Cortex of kidney (tissue), 1 donor: ENCODE data around the gene MTG2.

Source experiments
- DNase-seq: peaks from one replicate; lab custom pipeline; 2025; lab: John Stamatoyannopoulos, UW

MTG2 gene

DNA sequence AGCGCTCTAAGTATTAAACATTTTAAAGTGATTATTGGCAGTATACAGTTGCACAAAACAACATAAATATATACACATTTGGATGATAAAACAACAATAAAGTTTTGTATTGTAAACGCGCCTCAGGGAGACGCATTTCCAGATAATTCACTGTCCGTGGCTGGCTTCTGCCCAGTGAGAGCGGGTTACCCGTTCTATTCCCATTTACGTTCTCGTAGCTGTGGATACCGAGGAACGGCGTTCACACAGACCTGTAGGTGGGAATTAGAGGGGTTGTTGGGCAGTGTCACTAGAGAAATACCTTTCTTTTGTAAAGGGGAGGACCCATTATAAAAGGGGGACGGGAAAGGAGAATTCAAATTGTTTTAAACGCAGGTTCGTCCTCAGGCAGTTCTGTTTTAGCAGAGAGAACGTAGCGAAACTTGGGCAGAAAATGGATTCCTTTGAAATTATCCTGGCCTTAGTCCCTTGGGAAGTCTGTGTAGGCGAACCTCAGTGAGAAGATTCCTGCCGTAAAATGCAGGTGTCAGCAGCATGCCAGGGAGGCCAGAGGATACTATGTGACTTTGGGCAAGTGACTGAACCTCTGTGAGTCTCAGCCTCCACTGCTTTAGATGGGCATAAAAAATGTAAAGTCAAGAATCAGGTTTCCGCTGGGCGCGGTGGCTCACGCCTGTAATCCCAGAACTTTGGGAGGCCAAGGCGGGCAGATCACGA lies 756 bp downstream of the MTG2 start:
- DNase-seq: no peak

DNA sequence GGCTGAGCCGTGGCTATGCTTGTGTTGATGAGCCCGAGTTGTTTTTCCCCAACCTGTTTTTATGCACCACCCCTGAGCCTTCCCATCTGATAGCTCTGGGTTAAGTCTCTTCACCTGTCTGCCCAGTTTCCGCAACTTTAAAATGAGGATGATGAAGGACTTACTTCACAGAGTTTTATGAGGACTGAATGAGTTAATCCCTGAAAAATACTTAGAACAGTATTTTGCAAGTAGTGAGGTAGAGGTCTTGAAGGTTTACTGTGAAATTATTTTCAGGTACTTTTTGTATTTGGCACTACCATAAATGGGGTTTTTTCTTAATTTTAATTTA lies 3.2 kb downstream of the MTG2 start:
- no peak for DNase-seq

DNA sequence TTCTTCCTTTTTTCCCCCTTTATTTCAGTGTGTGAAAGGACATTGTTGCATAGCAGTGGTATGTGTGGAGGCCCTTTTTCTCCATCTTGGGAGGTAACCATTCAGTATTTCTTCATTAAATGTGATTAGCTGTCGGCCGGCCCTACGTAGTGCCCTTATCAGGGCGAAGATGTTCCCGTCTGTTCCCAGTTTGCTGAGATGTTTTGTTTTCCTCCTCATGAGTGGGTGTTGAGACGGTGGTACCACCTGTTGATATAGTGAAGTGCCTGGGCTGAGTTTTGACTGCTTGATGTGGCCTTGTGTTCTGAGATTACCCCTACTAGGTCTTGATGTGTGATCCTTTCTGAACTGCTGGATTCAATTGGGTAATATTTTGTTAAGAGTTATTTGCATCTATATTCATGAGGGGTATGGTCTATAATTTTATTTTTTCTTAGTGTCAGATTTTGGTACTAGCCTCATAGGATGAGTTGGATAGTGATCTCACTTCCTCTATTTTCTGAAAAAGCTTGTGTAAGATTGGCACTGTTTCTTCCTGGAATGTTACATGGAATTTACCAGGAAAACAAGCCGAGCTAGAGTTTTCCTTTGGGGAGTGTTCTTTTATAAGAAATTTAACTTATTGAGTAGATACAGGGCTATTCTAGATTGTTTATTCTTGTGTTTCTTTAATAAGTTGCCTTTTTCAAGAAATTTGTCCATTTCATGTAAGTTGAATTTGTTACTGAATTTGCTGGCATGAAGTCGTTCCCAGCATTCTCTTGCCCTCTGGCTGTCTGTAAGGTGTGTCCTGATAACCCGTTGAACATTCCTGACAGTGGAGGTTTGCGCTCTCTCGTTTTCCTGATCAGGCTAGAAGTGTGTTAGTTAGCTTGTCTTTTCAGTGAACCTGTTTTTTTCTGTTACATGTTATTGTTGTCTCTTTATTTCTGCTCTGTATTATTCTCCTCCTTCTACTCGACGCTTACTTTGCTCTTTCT lies 4.3 kb downstream of the MTG2 start:
- no peak for DNase-seq

DNA sequence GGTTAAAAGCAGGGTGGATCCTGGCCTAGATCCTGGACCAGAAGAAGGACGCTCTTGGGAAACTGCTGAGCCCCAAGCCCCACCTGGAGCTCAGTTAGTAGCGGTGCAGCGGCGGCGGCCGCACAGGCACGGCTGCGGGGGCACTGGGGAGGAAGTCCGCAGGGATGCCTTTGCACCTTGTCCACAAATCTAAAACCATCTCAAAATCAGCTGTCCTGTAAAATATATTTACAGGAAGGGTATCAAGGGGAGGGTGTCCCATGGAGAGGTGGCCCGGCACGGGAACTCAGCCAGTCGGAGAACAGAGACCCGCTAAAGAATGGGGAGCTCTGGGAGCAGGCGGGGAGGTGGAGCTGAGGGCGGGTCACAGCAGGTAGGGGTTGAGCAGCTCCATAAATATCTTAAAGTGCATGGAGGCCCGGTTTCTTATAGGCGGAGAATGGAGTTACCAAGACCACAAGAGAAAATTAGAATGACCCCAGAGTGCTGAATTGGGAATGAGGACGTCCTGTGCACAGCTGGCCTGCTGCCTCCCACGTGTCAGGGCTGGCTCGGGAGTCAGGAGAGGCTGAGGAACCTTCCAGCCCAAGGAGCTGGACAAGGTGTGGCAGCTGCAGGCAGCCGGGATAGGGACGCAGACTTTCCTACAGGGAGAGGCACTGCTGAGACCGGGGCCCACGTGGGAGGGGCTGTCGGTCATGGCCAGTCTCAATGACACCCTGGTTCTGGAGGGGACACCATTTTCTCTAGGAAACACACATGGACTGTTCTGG lies 8.0 kb downstream of the MTG2 start:
- no peak for DNase-seq

DNA sequence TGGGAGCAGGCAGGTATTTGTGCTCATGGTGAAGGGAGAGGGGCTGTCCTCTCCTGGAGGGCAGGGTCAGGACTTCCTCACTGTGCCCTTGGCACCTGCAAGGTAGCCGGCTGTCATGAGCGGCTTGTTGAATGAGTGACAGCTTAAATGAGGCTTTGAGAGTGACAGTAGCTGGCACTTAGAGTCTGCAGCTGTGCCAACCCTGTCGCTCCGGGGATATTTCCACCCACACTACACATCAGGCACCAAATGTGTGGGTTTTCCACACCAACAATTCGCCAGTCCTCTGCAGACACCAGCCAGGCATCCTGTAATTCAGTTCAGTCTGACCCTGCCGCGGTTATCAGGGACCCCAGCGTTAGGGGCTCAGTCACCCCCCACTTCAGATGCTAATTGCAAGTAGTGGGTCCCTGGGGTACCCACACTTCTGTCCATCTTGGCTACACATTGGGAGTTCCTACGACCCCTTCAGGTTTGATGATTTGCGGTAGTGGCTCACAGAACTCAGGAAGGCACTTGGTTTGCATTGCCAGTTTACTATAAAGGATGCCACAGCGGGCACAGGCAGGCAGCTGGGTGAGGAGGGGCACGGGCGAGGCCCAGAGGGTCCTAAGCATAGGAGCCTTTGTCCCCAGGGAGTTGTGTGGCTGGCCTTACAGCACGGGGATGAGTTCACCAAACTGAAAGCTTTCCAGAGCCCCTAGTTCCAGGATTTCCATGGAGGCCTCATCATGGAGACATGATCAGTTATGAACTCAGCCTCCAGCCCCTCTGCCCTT lies 9.1 kb downstream of the MTG2 start:
- DNase-seq: no peak

DNA sequence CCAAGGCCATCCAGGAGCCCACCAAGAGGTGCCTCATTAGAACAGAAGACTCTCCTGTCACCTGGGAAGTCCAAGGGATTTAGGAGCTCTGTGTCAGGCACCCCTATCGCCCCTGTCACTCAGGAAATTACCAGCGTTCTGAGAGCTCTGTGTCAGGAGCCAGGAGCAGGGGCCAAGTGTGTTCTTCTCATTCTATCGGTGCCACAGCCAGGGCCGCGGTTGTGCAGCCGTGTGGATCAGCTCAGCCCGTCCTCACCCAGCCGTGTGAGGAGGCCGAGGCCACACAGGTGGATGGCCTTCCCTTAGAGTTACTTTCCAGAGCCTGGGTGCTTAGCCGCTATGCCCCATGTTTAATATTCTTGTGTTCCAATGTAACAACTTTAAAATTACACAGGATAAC lies 9.8 kb downstream of the MTG2 start:
- no peak for DNase-seq

DNA sequence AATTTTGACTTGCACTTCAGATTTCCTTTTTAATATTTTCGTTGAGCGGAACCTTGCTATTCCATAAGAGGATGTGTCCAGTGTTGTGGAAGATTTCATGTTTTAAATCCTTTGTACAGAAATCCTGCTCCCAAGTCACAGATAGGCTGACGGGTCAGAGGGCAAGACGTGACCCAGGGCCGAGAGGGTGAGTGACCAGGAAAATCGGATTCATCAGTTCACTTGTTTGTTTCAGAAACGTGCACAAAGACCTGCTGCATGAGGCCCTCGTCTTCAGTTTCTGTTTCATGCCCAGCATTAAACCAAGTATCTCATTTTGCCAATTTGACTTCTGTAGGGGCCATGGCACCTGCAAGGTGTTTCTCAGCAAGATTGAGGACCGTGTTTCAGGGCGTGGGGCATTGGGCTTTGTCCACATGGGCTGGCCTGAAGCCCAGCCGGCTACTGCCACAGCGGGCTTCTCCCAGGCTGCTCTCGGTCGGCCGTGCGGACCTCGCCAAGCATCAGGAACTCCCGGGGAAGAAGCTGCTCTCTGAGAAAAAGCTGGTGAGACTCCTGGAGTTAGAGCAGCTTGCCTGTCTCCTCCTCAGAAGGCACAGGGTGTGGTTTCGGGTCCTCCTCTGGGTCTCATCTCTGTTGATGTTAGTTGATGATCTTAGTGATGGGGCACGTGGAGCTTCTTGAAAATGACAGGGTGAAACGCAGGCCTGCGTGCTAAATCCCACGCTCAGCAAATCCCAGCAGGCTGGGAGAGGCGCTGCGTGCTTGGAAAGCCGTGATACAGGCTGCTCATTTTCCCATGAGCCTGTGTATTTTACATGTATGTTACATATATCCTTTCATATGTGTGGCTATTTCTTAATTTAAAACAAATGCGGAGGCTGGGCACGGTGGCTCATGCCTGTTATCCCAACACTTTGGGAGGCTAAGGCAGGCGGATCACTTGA lies 10.5 kb downstream of the MTG2 start:
- no peak for DNase-seq

DNA sequence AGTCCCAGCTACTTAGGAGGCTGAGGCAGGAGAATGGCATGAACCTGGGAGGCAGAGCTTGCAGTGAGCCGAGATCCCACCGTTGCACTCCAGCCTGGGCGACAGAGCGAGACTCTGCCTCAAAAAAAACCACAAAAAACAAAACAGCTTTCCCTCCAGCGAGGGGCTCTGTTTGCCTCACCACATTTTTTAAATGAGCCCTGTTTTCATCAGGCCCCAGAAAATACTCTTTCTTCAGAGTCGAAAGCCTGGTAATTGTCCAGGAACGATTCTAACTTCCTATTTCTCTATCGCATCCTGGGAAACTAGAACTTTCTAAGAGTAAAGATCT lies 12.2 kb downstream of the MTG2 start:
- no peak for DNase-seq

DNA sequence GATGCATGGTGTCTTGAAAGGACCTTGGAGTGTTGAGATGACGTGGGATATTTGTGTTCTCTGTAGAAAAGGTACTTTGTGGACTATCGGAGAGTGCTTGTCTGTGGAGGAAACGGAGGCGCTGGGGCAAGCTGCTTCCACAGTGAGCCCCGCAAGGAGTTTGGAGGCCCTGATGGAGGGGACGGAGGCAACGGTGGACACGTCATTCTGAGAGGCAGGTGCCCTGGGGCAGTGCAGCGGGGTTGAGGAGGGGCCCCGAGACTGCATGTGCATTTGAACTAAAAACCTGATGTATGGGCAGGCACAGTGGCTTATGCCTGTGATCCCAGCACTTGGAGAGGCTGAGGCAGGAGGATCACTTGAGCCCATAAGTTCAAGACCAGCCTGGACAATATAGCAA lies 12.9 kb downstream of the MTG2 start:
- no peak for DNase-seq

DNA sequence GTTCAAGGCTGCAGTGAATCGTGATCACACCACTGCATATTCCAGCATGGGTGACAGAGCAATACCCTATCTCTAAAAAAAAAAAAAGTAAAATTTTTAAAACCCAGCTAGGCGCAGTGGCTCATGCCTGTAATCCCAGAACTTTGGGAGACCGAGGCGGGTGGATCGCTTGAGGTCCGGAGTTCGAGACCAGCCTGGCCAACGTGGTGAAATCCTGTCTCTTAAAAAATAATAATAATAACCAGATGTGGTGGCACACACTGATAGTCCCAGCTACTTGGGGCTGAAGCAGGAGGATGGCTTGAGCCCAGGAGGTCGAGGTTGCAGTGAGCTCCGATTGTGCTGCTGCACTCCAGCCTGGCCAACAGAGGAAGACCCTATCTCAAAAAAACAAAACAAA lies 13.5 kb downstream of the MTG2 start:
- no peak for DNase-seq

DNA sequence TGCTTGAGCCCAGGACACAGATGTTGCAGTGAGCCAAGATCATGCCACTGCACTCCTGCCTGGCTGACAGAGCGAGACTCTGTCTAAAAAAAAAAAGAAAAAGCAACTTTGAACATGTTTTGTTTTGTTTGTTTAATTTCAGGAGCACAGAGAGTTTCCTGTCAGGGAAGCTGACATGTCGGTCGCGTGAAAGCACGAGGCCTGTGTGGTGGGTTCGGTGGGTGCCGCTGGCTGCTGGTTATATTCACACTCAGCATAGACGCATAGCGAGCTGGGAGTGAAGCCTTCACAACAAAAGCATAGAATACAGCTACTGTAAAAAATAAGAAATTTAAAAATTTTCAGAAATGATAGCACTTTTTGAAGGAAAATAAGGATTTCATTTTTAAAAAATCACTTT lies 14.5 kb downstream of the MTG2 start:
- no peak for DNase-seq

DNA sequence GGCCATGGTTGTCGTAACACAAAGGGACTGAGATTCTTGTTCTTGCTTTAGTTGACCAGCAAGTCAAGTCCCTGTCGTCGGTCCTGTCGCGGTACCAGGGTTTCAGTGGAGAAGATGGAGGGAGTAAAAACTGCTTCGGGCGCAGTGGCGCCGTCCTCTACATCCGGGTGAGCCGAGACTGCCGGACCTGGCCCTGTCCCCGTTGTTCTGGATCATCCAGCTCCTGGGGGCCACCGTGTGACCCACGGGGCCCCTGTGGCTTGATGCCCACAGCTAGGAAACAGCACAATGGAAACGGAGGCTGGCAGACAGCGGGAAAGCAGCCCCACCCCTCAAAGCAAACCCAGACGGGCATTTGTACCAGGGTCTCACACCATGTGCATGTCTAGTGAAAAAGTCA lies 15.0 kb downstream of the MTG2 start:
- no peak for DNase-seq

DNA sequence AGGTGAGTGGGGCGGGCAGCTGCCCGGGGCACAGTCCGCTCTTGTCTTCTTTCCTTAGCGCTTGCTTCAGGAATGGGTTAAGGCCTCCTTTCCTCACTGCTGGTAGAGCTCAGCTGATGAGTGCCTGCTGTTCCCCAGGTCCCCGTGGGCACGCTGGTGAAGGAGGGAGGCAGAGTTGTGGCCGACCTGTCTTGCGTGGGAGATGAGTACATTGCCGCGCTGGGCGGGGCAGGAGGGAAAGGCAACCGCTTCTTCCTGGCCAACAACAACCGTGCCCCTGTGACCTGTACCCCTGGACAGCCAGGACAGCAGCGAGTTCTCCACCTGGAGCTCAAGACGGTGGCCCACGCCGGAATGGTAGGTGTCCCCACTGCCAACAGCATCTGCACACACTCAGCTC lies 15.7 kb downstream of the MTG2 start:
- no peak for DNase-seq

DNA sequence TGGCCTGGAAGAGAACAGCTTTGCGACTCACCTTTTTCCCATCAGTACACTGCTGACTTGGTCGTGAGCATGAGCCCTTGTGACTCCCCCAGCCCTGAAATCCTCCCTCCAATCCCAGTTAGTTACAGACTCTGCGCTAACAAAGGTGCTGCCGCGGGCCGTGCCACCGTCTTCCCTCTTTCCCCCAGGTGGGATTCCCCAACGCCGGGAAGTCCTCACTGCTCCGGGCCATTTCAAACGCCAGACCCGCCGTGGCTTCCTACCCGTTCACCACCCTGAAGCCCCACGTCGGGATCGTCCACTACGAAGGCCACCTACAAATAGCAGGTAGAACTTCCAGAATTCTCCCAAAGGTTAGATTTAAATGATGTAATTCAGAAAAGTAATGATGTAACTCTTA lies 16.1 kb downstream of the MTG2 start:
- no peak for DNase-seq

DNA sequence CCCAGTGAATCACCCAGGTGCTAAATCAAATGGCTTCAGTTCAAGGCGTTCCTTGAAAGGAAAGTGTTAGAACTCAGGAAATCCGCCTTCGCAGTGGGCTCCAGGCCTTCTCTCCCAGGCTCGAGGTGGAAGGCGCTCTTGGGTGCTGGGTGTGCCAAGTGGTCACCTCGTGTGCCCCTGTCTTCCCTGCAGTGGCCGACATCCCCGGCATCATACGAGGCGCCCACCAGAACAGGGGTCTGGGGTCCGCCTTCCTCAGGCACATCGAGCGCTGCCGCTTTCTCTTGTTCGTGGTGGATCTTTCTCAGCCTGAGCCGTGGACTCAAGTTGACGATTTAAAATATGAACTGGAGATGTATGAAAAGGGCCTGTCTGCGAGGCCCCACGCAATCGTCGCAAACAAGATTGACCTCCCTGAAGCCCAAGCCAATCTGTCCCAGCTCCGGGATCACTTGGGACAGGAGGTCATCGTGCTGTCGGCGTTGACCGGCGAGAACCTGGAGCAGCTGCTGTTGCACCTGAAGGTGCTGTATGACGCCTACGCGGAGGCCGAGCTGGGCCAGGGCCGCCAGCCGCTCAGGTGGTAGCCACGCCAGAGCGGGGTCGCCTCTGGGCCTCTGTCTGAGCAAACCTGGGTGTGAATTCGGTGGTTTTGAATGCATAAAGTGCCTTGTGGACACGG lies 17.8 kb downstream of the MTG2 start:
- no peak for DNase-seq

DNA sequence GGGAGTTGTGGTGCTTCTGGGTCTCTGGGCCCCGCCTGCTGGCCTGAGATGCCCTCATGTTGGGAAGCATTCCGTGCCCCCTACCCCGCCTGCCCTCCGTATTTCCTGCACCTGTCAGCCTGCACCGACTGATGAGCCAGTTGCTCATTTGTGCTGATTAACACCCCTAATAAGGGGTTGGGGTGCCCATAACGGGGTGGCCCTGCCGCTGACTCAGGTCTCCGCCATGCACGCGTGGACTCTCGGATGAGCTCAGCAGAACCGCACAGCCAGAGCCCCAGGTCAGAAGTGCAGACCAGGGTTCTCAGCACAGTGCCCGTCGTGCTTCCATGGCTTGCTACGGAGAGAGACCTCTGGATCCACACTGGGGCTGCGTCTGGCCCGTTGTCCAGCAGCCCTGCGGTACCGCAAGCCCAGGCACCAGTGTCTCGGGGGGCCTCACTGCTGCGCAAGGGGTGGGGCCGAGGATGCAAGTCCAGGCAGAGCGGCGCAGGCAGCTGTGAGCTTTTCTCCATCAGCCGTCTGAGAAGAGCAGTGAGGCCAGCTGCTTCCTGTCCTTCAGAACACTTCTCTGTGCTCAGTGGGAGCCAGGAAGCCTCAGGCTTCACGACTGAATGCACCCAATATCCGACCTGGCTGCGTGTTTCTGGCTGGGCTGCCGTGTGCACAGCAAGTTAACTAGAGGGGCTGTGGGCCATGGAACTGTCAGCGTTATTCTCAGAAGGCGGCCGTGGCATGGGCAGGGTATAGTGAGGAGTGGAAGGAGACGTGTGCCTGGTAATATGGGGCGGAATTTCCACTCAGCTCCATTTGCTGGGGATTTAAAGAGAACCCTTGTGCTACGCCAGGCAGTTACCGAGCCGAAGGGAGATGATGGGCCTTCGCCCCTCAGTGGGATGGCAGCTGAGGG lies 18.6 kb downstream of the MTG2 start:
- DNase-seq: no peak

DNA sequence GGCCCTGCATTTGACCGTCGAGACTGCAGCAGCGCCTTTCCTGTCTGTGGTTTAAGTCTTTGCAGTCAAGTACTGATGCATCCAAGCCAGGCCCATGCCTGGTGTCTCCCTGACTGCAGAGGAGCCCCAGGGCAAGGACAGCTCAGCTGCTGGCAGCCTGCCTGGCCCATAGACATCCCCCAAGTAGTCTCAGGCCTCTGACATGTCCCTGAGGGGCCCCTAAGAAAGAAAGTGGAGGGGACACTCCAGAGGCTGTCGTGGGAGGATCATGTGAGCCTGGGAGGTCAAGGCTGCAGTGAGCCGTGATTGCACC lies 19.2 kb downstream of the MTG2 start:
- no peak for DNase-seq

DNA sequence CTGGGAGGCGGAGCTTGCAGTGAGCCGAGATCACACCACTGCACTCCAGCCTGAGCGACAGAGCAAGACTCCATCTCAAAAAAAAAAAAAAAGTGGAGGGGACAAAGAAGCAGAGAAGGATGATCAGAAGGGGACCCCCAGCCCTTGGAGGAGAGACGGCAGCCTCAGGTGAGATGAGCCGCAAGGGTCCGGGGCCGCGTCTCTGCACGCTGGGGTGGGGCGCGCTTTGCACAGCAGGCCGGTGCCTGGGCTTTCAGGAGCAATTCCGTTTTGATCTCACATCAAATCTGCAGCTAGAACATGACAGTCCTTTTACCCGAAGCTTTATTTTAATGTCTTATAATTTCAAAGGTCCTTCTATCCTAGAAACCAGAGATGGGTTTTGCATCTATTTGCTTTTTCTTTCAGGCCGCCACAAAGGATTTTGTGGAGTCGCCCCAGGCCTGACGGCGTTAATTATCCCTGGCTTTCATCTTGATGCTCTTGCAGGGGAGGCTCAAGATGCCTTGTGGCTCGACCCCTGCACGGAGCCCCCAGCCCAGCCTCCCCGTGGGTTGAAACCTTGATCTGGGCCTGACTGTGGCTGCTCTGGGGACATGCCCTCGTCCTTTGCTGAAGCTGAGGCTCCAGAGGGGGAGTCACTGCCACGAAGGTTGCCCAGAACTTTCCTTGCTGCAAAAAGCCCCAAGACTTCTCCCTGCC lies 20.0 kb downstream of the MTG2 start:
- no peak for DNase-seq
